Breast epithelium (tissue), 4 donors: ENCODE measurements around the gene CCDC149. TPM values are rescaled to one million over a fixed set of nuclear protein-coding genes. Genes with fewer than 3 reads are reported as not detected.

Experiments used
- DNase-seq, 2 donors: peaks; one replicate each; pipeline ENCODE4 v3.0.0-alpha.2; 2019; ENCODE audit warnings: low spot score in 2 of 2
- H3K27ac ChIP-seq, 2 donors: fragments of 200-600 bp; sonication (generic) in 1 of 2; one replicate each; pipeline ENCODE4 v1.5.1; 2016 to 2019; ENCODE audit warnings: mild to moderate bottlenecking in 1 of 2
- H3K27me3 ChIP-seq, 2 donors: fragments of 200-600 bp; sonication (generic) in 1 of 2; one replicate each; pipeline versions ENCODE4 v1.5.1 to v1.6.0; 2017 to 2019; ENCODE audit warnings: control low read depth in 1 of 2, mild to moderate bottlenecking in 1 of 2
- H3K36me3 ChIP-seq: fragments of 200-600 bp; one replicate; pipeline ENCODE4 v1.5.1; 2019
- H3K4me1 ChIP-seq, 2 donors: fragments of 200-600 bp; sonication (generic); one replicate each; pipeline ENCODE4 v1.5.1; 2016 to 2019; ENCODE audit warnings: control low read depth in 1 of 2
- H3K4me3 ChIP-seq, 3 donors: fragments of 200-600 bp; sonication (generic); 1 replicate in 2 of 3; 2 replicates in 1 of 3; pipeline ENCODE4 v1.5.1; 2016 to 2019; ENCODE audit warnings: mild to moderate bottlenecking in 3 of 3, moderate library complexity in 2 of 3
- H3K9me3 ChIP-seq, 2 donors: fragments of 200-600 bp; sonication (generic) in 1 of 2; one replicate each; pipeline ENCODE4 v1.5.1; 2016 to 2019; ENCODE audit warnings: control low read depth in 1 of 2
- POLR2A ChIP-seq: fragments of 450-650 bp; IDR thresholded peaks from one replicate; pipeline ENCODE4 v1.6.1; 2016; ENCODE audit warnings: antibody characterized with exemption, mild to moderate bottlenecking, moderate library complexity
- POLR2AphosphoS5 ChIP-seq, 3 donors: sonication (generic); formaldehyde crosslinking; IDR thresholded peaks; one replicate each; pipeline ENCODE4 v1.6.1; 2017; ENCODE audit warnings: antibody characterized with exemption in 3 of 3
- intact Hi-C: fragments of 100-400 bp; cut with DNase I; formaldehyde crosslinking; loops from one replicate; pipeline ENCODE4 v1.15.1; 2023; ENCODE audit warnings: low total_unique reads
- total RNA-seq, 3 donors: library from RNA; depleted of rRNA; stranded (reverse); fragments of >200 nt; gene quantifications; one replicate each; pipeline ENCODE4 v1.1.0, GENCODE V29; 2016
- TF ChIP-seq, protein P1 (sequence below), 3 donors: fragments of 450-650 bp; IDR thresholded peaks; one replicate each; pipeline ENCODE4 v1.5.1; 2016 to 2017; ENCODE audit warnings: antibody characterized with exemption in 3 of 3, mild to moderate bottlenecking in 3 of 3, moderate library complexity in 3 of 3

CCDC149 gene
- total RNA-seq, 3 donors from 2014 or later, result 15.8 to 21.0 (median 18.6) TPM

- Histone ChIP-seq H3K4me1 (peaks cover 5 to 20% of the 10 kb centered on the region in 2 donors), H3K9me3 (no peaks in the 10 kb centered on the region), H3K4me3 (no peak overlapping the region), H3K27me3 (no peaks in the 10 kb centered on the region), H3K36me3 (no peaks in the 10 kb centered on the region), H3K27ac (no peak overlapping the region)
- TF ChIP-seq POLR2A (no peak), POLR2AphosphoS5 (IDR thresholded peaks at IDR 0.05) (no peak)
- TF ChIP-seq, protein P1, sequence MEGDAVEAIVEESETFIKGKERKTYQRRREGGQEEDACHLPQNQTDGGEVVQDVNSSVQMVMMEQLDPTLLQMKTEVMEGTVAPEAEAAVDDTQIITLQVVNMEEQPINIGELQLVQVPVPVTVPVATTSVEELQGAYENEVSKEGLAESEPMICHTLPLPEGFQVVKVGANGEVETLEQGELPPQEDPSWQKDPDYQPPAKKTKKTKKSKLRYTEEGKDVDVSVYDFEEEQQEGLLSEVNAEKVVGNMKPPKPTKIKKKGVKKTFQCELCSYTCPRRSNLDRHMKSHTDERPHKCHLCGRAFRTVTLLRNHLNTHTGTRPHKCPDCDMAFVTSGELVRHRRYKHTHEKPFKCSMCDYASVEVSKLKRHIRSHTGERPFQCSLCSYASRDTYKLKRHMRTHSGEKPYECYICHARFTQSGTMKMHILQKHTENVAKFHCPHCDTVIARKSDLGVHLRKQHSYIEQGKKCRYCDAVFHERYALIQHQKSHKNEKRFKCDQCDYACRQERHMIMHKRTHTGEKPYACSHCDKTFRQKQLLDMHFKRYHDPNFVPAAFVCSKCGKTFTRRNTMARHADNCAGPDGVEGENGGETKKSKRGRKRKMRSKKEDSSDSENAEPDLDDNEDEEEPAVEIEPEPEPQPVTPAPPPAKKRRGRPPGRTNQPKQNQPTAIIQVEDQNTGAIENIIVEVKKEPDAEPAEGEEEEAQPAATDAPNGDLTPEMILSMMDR (IDR thresholded peaks at IDR 0.05), result no peak
- DNase-seq, result no peak
- intact Hi-C loops, result no loop called here
These were observed 138.4 kb downstream of the CCDC149 start for GRCh38 chr4:24774452-24774851.

GRCh38 chr4:24772952-24773351, 139.9 kb downstream of the CCDC149 start:
- no peak for DNase-seq
- Histone ChIP-seq H3K27me3 (no peaks in the 10 kb centered on the region), H3K4me1 (peaks cover 1 to 5% of the 10 kb centered on the region in 2 donors), H3K4me3 (no peak overlapping the region), H3K9me3 (no peaks in the 10 kb centered on the region), H3K27ac (no peak overlapping the region), H3K36me3 (no peaks in the 10 kb centered on the region)
- intact Hi-C loops, result loop anchor here (2.0 kb wide), 1 partner anchor 22 kb away; the partner anchor contains the start of gene SOD3
- TF ChIP-seq POLR2AphosphoS5 (IDR thresholded peaks at IDR 0.05) (no peak), POLR2A (no peak)
- TF ChIP-seq, protein P1 (IDR thresholded peaks at IDR 0.05), result no peak

- no peaks in the 10 kb centered on the region for H3K27me3 ChIP-seq
These were observed 140.7 kb downstream of the CCDC149 start for GRCh38 chr4:24772061-24772705.

GRCh38 chr4:24771241-24771640, 141.6 kb downstream of the CCDC149 start:
- no peaks in the 10 kb centered on the region for H3K27me3 ChIP-seq
- no peaks in the 10 kb centered on the region for H3K9me3 ChIP-seq
- TF ChIP-seq, protein P1 (IDR thresholded peaks at IDR 0.05), result no peak
- no peak for TF ChIP-seq POLR2A
- TF ChIP-seq POLR2AphosphoS5 (IDR thresholded peaks at IDR 0.05), result no peak
- H3K27ac ChIP-seq, result no peak overlapping the region
- DNase-seq, result no peak
- H3K36me3 ChIP-seq, result no peaks in the 10 kb centered on the region
- intact Hi-C loops, result no loop called here
- H3K4me1 ChIP-seq, result no peaks in the 10 kb centered on the region
- no peak overlapping the region for H3K4me3 ChIP-seq

More at GRCh38 chr4:24772061-24772705, 140.7 kb downstream of the CCDC149 start:
- intact Hi-C loops, result loop anchor here (2.0 kb wide), 1 partner anchor 23 kb away; the partner anchor contains the start of gene SOD3
- no peak overlapping the region for H3K4me3 ChIP-seq
- no peak overlapping the region for H3K27ac ChIP-seq
- peak in 1 of 2 donors; percentile 68 for DNase-seq
- no peaks in the 10 kb centered on the region for H3K9me3 ChIP-seq
- no peaks in the 10 kb centered on the region for H3K4me1 ChIP-seq
- TF ChIP-seq POLR2AphosphoS5 (IDR thresholded peaks at IDR 0.05) (no peak), POLR2A (no peak)
- H3K36me3 ChIP-seq, result no peaks in the 10 kb centered on the region

DNA sequence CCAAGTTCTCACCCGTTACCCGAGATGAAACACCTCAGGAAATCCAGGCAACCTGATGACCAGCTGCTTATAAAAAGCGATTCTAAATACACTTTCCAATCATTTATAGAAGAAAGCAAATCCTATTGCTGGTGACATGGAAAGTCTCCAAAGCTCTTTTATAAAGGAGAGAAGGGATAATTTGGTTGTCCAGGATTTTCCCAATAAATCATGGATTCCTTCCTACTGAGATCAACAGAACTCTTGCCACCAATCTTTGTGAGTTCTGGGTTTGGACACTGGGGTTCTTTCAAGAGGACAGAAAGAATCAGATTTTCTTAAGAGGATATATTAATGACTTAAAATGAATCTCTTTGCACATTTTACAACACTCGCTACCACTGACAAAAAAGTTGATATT, 142.2 kb downstream of the CCDC149 start:
- Histone ChIP-seq H3K27me3 (no peaks in the 10 kb centered on the region), H3K27ac (peak overlapping the region in 1 of 2 donors; percentile 19), H3K9me3 (no peaks in the 10 kb centered on the region), H3K4me3 (no peak overlapping the region), H3K4me1 (no peaks in the 10 kb centered on the region), H3K36me3 (no peaks in the 10 kb centered on the region)
- DNase-seq, result no peak
- TF ChIP-seq POLR2AphosphoS5 (IDR thresholded peaks at IDR 0.05) (no peak), POLR2A (no peak)
- TF ChIP-seq, protein P1 (IDR thresholded peaks at IDR 0.05), result no peak
- intact Hi-C loops, result no loop called here
